GM12878 (cell line): Measurements from ENCODE around the gene RNASEL. TPM values are rescaled to one million over a fixed set of nuclear protein-coding genes. Genes with fewer than 3 reads are reported as not detected.
A peak's percentile ranks its signal among the peaks of the same experiment; 100 is the strongest.

ENCODE experiments used
- ATAC-seq: fragments of 200-7000 bp; cut with Tn5 transposase; 3 replicates; pipeline ENCODE4 v1.9.1; 2020; ENCODE audit warnings: mild to moderate bottlenecking, moderate library complexity
- BruUV-seq: library from RNA; stranded (reverse); fragments of 400-500 nt; replicated peaks from 2 replicates; lab custom pipeline; 2021; lab: Mats Ljungman, UMichigan
- CTCF ChIA-PET: fragments of 300-600 bp; sonication (Branson Sonifier 250); formaldehyde crosslinking; extraction: SDS; loops from one replicate; lab custom pipeline; 2021; ENCODE audit warnings: inconsistent platforms; lab: Yijun Ruan, JAX
- POLR2A ChIA-PET: fragments of 350-600 bp; formaldehyde crosslinking; extraction: SDS; loops from one replicate; lab custom pipeline; 2021; ENCODE audit warnings: inconsistent platforms; lab: Charles Lee
- RAD21 ChIA-PET: fragments of 300-600 bp; sonication (Branson Sonifier 250); formaldehyde crosslinking; loops from one replicate; lab custom pipeline; 2023; ENCODE audit warnings: antibody characterized with exemption; ENCODE audit not compliant: unreplicated experiment; lab: Charles Lee
- SMC1A ChIA-PET: fragments of 300-600 bp; sonication (Branson Sonifier 250); formaldehyde crosslinking; loops from one replicate; lab custom pipeline; 2023; ENCODE audit not compliant: unreplicated experiment, uncharacterized antibody; lab: Charles Lee
- DNase-seq: peaks from one replicate; pipeline ENCODE4 v3.0.0-alpha.2; 2011; ENCODE audit warnings: low read depth, low spot score
- FAIRE-seq: peaks from 3 replicates; lab custom pipeline; 2011; peaks lifted over from hg19 to GRCh38; lab: Jason Lieb, UNC
- H2AFZ ChIP-seq: 2 replicates; pipeline ENCODE4 v1.6.0; 2011; ENCODE audit warnings: low read depth, low read length, control low read depth; ENCODE audit not compliant: control insufficient read depth
- H3K27ac ChIP-seq: 2 replicates; pipeline ENCODE4 v1.5.1; 2011; ENCODE audit warnings: control low read depth; ENCODE audit not compliant: control insufficient read depth, insufficient read depth
- H3K27me3 ChIP-seq, 2 experiments: replicated peaks in 1 of 2; 2 replicates each; pipeline versions ENCODE4 v1.6.0 to v1.6.1; 2011; ENCODE audit warnings: low read length in 1 of 2; ENCODE audit not compliant: control insufficient read depth in 2 of 2, insufficient read depth in 2 of 2
- H3K36me3 ChIP-seq, 2 experiments: 2 replicates each; pipeline ENCODE4 v1.5.1; 2011; ENCODE audit warnings: low read length in 1 of 2; ENCODE audit not compliant: control insufficient read depth in 2 of 2, insufficient read depth in 2 of 2
- H3K4me1 ChIP-seq: 2 replicates; pipeline ENCODE4 v1.6.1; 2011; ENCODE audit warnings: mild to moderate bottlenecking, low read length, moderate library complexity, mixed read lengths; ENCODE audit not compliant: control insufficient read depth, insufficient read depth
- H3K4me2 ChIP-seq: 2 replicates; pipeline ENCODE4 v1.6.0; 2011; ENCODE audit warnings: control low read depth; ENCODE audit not compliant: control insufficient read depth, insufficient read depth
- H3K4me3 ChIP-seq: fragments of 200-600 bp; sonication (generic); 2 replicates; pipeline ENCODE4 v1.5.1; 2016
- H3K79me2 ChIP-seq: 2 replicates; pipeline ENCODE4 v1.6.0; 2011; ENCODE audit warnings: low read length; ENCODE audit not compliant: control insufficient read depth, insufficient read depth
- H3K9ac ChIP-seq: 2 replicates; pipeline ENCODE4 v1.8.0; 2011; ENCODE audit warnings: low read length, control low read depth, mixed read lengths; ENCODE audit not compliant: control insufficient read depth, insufficient read depth
- H3K9me3 ChIP-seq: replicated peaks from 3 replicates; pipeline ENCODE4 v1.5.1; 2011; ENCODE audit warnings: mild to moderate bottlenecking, low read length; ENCODE audit not compliant: control insufficient read depth, insufficient read depth
- H4K20me1 ChIP-seq: 2 replicates; pipeline ENCODE4 v1.6.0; 2011; ENCODE audit not compliant: control insufficient read depth, insufficient read depth
- CREM ChIP-seq: IDR thresholded peaks from 2 replicates; pipeline ENCODE4 v1.6.1; 2014; ENCODE audit warnings: antibody characterized with exemption, low read depth
- DPF2 ChIP-seq: fragments of 450-650 bp; IDR thresholded peaks from 2 replicates; pipeline ENCODE4 v1.6.1; 2017; ENCODE audit warnings: mild to moderate bottlenecking
- E4F1 ChIP-seq: fragments of 450-650 bp; IDR thresholded peaks from 2 replicates; pipeline ENCODE4 v1.6.1; 2018; ENCODE audit warnings: borderline replicate concordance, mild to moderate bottlenecking; ENCODE audit not compliant: partially characterized antibody
- EED ChIP-seq: sonication (generic); IDR thresholded peaks from 2 replicates; pipeline ENCODE4 v1.6.1; 2016; ENCODE audit warnings: antibody characterized with exemption, low read depth
- FOXM1 ChIP-seq: IDR thresholded peaks from 2 replicates; pipeline ENCODE4 v1.6.1; 2012; ENCODE audit warnings: low read depth, mild to moderate bottlenecking, inconsistent platforms, low read length, moderate library complexity
- GATAD2B ChIP-seq: fragments of 450-650 bp; conservative IDR thresholded peaks from 2 replicates; pipeline ENCODE4 v1.6.1; 2017; ENCODE audit warnings: low read depth, mild to moderate bottlenecking, moderate library complexity
- IKZF2 ChIP-seq, 2 experiments: fragments of 450-650 bp; IDR thresholded peaks; 2 replicates each; pipeline ENCODE4 v1.6.1; 2017; ENCODE audit warnings: mild to moderate bottlenecking in 2 of 2, moderate library complexity in 2 of 2
- JUNB ChIP-seq: IDR thresholded peaks from 2 replicates; pipeline ENCODE4 v1.6.1; 2016; ENCODE audit warnings: antibody characterized with exemption, mild to moderate bottlenecking
- LARP7 ChIP-seq: fragments of 450-650 bp; IDR thresholded peaks from 2 replicates; pipeline ENCODE4 v1.6.1; 2017; ENCODE audit warnings: mild to moderate bottlenecking
- MAX ChIP-seq: IDR thresholded peaks from 2 replicates; pipeline ENCODE4 v1.6.1; 2012; ENCODE audit warnings: low read depth, low read length, improper control_type of control experiment
- MEF2B ChIP-seq: fragments of 450-650 bp; IDR thresholded peaks from 2 replicates; pipeline ENCODE4 v1.6.1; 2018; ENCODE audit warnings: mild to moderate bottlenecking, moderate library complexity; ENCODE audit not compliant: partially characterized antibody, poor library complexity, severe bottlenecking
- NBN ChIP-seq: fragments of 450-650 bp; IDR thresholded peaks from 2 replicates; pipeline ENCODE4 v1.6.1; 2016
- PKNOX1 ChIP-seq: fragments of 450-650 bp; IDR thresholded peaks from 2 replicates; pipeline ENCODE4 v1.6.1; 2016; ENCODE audit warnings: mild to moderate bottlenecking
- POLR2A ChIP-seq: IDR thresholded peaks from 2 replicates; pipeline ENCODE4 v1.6.1; 2011; ENCODE audit warnings: low read depth, mild to moderate bottlenecking, low read length
- RELB ChIP-seq: fragments of 450-650 bp; IDR thresholded peaks from 2 replicates; pipeline ENCODE4 v1.6.1; 2017; ENCODE audit warnings: low read depth, mild to moderate bottlenecking, moderate library complexity
- SMARCA5 ChIP-seq: fragments of 450-650 bp; IDR thresholded peaks from 2 replicates; pipeline ENCODE4 v1.6.1; 2017; ENCODE audit warnings: mild to moderate bottlenecking
- ZBED1 ChIP-seq: IDR thresholded peaks from 2 replicates; pipeline ENCODE4 v1.6.1; 2016; ENCODE audit warnings: borderline replicate concordance
- ZNF24 ChIP-seq: fragments of 450-650 bp; IDR thresholded peaks from 2 replicates; pipeline ENCODE4 v1.6.1; 2017; ENCODE audit warnings: antibody characterized with exemption, mild to moderate bottlenecking
- ZZZ3 ChIP-seq: IDR thresholded peaks from 2 replicates; pipeline ENCODE4 v1.6.1; 2011; ENCODE audit warnings: low read depth; ENCODE audit not compliant: control insufficient read depth, insufficient read length
- WGBS: methylation state at CpG from one replicate; pipeline ENCODE4 v1.1.6; 2016; ENCODE audit warnings: low lambda C conversion rate; ENCODE audit not compliant: insufficient replicate concordance, insufficient coverage; ENCODE audit errors: missing lambda C conversion rate; 5-methylcytosine and 5-hydroxymethylcytosine counted together
- in situ Hi-C: fragments of 300-500 bp; cut with MboI; formaldehyde crosslinking; loops from 9 replicates; pipeline ENCODE4 v1.14.3; 2018; ENCODE audit warnings: mixed read lengths
- intact Hi-C: fragments of 100-400 bp; cut with micrococcal nuclease; formaldehyde crosslinking; loops from one replicate; pipeline ENCODE4 v1.14.2; 2022; ENCODE audit not compliant: unreplicated experiment
- polyA plus RNA-seq, 11 experiments: library from polyadenylated mRNA; depleted of rRNA in 4 of 11; unstranded in 6 of 11; stranded (reverse) in 5 of 11; fragments of >200 nt; fragmentation: Nextera tagmentation in 4 of 11; fragmentation: Illumina TruSeq in 1 of 11; extraction: Ambion mirVana in 4 of 11; extraction: Trizol in 1 of 11; gene quantifications; 1 replicate in 1 of 11; 2 replicates in 10 of 11; pipeline versions ENCODE4 v1.2.1 to v1.2.3, GENCODE V29; 2011 to 2016; ENCODE audit warnings: inconsistent platforms in 2 of 11, missing spikeins in 2 of 11, low read depth in 1 of 11
- total RNA-seq, 4 experiments: library from RNA; depleted of rRNA in 3 of 4; stranded (reverse); fragments of >200 nt in 3 of 4; fragmentation: Illumina TruSeq in 1 of 4; extraction: Trizol in 1 of 4; gene quantifications; 2 replicates each; pipeline versions ENCODE4 v1.2.1 to v1.2.3, GENCODE V29; 2013 to 2021

RNASEL gene
- total and polyA plus RNA-seq, 10 of the 15 experiments (the other 5 are each of a cell fraction or from before 2014, with no cell fraction given), result 3.0 to 10.8 (median 5.0) TPM

DNA sequence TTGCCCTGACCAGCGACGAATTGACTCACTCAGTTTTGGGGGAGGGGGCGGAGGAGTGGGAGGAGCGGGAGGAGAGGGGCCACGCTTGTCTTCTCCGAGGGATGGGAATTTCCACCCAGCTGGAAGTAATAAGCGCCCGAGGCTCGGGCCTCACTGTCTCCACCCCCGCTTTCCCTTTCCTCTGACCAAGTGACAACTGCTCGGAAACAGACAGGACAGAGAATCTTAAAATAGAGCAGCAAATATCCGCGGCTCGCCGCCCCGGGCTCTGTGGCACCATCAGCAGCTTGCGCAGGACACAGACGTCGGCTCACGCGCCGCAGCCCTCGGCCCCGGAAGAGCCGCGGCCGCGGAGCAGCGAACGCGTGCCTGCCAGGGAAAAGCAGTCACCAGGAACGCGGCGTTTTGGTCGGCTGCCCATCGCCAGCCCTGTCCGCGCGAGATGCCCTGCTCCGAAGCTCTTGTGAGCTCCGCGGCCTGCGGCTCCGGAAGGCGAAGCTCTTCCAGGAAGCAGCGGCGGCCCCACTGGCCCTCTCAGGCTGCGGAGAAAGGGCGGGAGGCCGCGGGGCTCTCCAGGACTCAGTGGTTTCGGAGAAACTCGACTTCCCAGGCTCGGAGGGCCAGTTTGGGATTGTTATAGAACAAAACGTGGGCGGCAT is 25.9 kb upstream of the RNASEL start:
- DNase-seq, result no peak
- BruUV-seq, result TSS peak; percentile 94
- in situ Hi-C loops (no loop called here), intact Hi-C loops (loop anchor here (1.0 to 5.0 kb wide), 3 partner anchors 14 to 167 kb away; no protein-coding TSS in a partner anchor)
- Histone ChIP-seq H3K4me2 (peak overlapping the region; percentile 87), H3K27me3 (no peaks in the 10 kb centered on the region), H3K9me3 (no peaks in the 10 kb centered on the region), H3K9ac (peak overlapping the region; percentile 87), H3K4me1 (peaks cover 66% of the 10 kb centered on the region), H3K79me2 (no peaks in the 10 kb centered on the region), H3K27ac (peak overlapping the region; percentile 95), H3K36me3 (no peaks in the 10 kb centered on the region), H4K20me1 (no peaks in the 10 kb centered on the region), H3K4me3 (peak overlapping the region; percentile 63), H2AFZ (peak overlapping the region; percentile 38)
- ATAC-seq, result peak; percentile 62
- CTCF ChIA-PET, result interaction anchor here (1.5 to 37.4 kb wide), 4 partner anchors 11 to 174 kb away, joined by 6 to 1888 read pairs (median 63); partner anchors contain the start of genes NPL and RGS16
- FAIRE-seq, result no peak
- POLR2A ChIA-PET, result interaction anchor here (1.0 to 7.4 kb wide), 11 partner anchors 9 to 189 kb away, joined by 3 to 51 read pairs (median 6); partner anchors contain the start of gene RGS16
- RAD21 ChIA-PET, result interaction anchor here (0.7 to 9.4 kb wide), 13 partner anchors 9 to 168 kb away, joined by 3 to 121 read pairs (median 10); partner anchors contain the start of gene RGS16
- WGBS, result under 1% methylated on average over 55 of the region's 56 CpGs
- SMC1A ChIA-PET, result interaction anchor here (0.6 to 12.3 kb wide), 9 partner anchors 8 to 189 kb away, joined by 3 to 219 read pairs (median 30); partner anchors contain the start of gene RGS16
- peak; percentile 73 for TF ChIP-seq DPF2
- peak; percentile 83; the same call in 1 of the 2 replicates for TF ChIP-seq CREM
- TF ChIP-seq LARP7, result peak; percentile 64; the same call in 1 of the 2 replicates
- TF ChIP-seq NBN, result peak; percentile 41; the same call in 1 of the 2 replicates
- no peak for TF ChIP-seq PKNOX1
- TF ChIP-seq GATAD2B, result peak; percentile 84
- peak; percentile 95 for TF ChIP-seq EED
- peak; percentile 41 for TF ChIP-seq E4F1
- peak; percentile 75 for TF ChIP-seq RELB
- TF ChIP-seq ZZZ3, result no peak
- peak; percentile 88 to 89 for TF ChIP-seq IKZF2 (IDR thresholded peaks at IDR 0.05)
- TF ChIP-seq MEF2B, result peak; percentile 51
- peak; percentile 74 for TF ChIP-seq MAX
- TF ChIP-seq POLR2A, result peak; percentile 84
- TF ChIP-seq JUNB, result peak; percentile 49
- no peak for TF ChIP-seq FOXM1
- peak; percentile 82; the same call in 1 of the 2 replicates for TF ChIP-seq ZBED1
- no peak for TF ChIP-seq ZNF24
- TF ChIP-seq SMARCA5, result peak; percentile 65; the same call in 1 of the 2 replicates
